Memory B cell (primary cell): ENCODE results near the gene PAPLN.

Source experiments
- ATAC-seq: fragments of 150-1000 bp; cut with Tn5 transposase; 2 replicates; pipeline ENCODE4 v1.10.0; 2021; ENCODE audit warnings: low read depth, mild to moderate bottlenecking, moderate library complexity
- DNase-seq, 2 donors: peaks; one replicate each; pipeline ENCODE4 v3.0.0; 2022; ENCODE audit warnings: low spot score in 2 of 2
- H3K27ac Mint-ChIP-seq: one replicate; pipeline ENCODE4 v1.8.0; 2022; ENCODE audit warnings: mild to moderate bottlenecking, moderate library complexity, mixed read lengths
- H3K27me3 Mint-ChIP-seq: one replicate; pipeline ENCODE4 v1.8.0; 2022; ENCODE audit warnings: mixed read lengths
- H3K36me3 Mint-ChIP-seq: one replicate; pipeline ENCODE4 v1.8.0; 2022; ENCODE audit warnings: mild to moderate bottlenecking, mixed read lengths
- H3K4me1 Mint-ChIP-seq: one replicate; pipeline ENCODE4 v1.8.0; 2022; ENCODE audit warnings: mixed read lengths
- H3K4me3 Mint-ChIP-seq: one replicate; pipeline ENCODE4 v1.8.0; 2022; ENCODE audit warnings: mild to moderate bottlenecking, moderate library complexity, mixed read lengths
- H3K9me3 Mint-ChIP-seq: one replicate; pipeline ENCODE4 v1.8.0; 2022; ENCODE audit warnings: mixed read lengths

Gene PAPLN

GRCh38 chr14:73246387-73247150 is 9.3 kb downstream of the PAPLN start:
- DNase-seq, result no peak
- peaks cover 19% of the 10 kb centered on the region for H3K27me3 Mint-ChIP-seq
- H3K4me3 Mint-ChIP-seq, result peak overlapping the region; percentile 85
- no peak for ATAC-seq
- peaks cover 51% of the 10 kb centered on the region for H3K4me1 Mint-ChIP-seq
- H3K36me3 Mint-ChIP-seq, result no peaks in the 10 kb centered on the region
- peak overlapping the region; percentile 81 for H3K27ac Mint-ChIP-seq
- no peaks in the 10 kb centered on the region for H3K9me3 Mint-ChIP-seq

- Mint-ChIP-seq H3K4me1 (peaks cover 37% of the 10 kb centered on the region), H3K4me3 (peak overlapping the region; percentile 85), H3K9me3 (no peaks in the 10 kb centered on the region), H3K27ac (peak overlapping the region; percentile 81), H3K36me3 (no peaks in the 10 kb centered on the region), H3K27me3 (peaks cover 10% of the 10 kb centered on the region)
- peak; percentile 25 for ATAC-seq
- DNase-seq, result no peak
These were observed 11.0 kb downstream of the PAPLN start for GRCh38 chr14:73248108-73248868.

- H3K27ac Mint-ChIP-seq, result no peak overlapping the region
- no peaks in the 10 kb centered on the region for H3K9me3 Mint-ChIP-seq
- H3K4me3 Mint-ChIP-seq, result no peak overlapping the region
- H3K27me3 Mint-ChIP-seq, result peaks cover 10% of the 10 kb centered on the region
- DNase-seq (no peak), ATAC-seq (no peak)
- peaks cover 34% of the 10 kb centered on the region for H3K4me1 Mint-ChIP-seq
- H3K36me3 Mint-ChIP-seq, result no peaks in the 10 kb centered on the region
These were observed 11.8 kb downstream of the PAPLN start for GRCh38 chr14:73249108-73249507.

GRCh38 chr14:73249564-73250316 is 12.4 kb downstream of the PAPLN start:
- no peaks in the 10 kb centered on the region for H3K9me3 Mint-ChIP-seq
- no peak overlapping the region for H3K4me3 Mint-ChIP-seq
- H3K36me3 Mint-ChIP-seq, result no peaks in the 10 kb centered on the region
- no peak overlapping the region for H3K27ac Mint-ChIP-seq
- peaks cover 30% of the 10 kb centered on the region for H3K4me1 Mint-ChIP-seq
- ATAC-seq (no peak), DNase-seq (no peak)
- peaks cover 10% of the 10 kb centered on the region for H3K27me3 Mint-ChIP-seq

- Mint-ChIP-seq H3K4me3 (no peak overlapping the region), H3K9me3 (no peaks in the 10 kb centered on the region), H3K4me1 (peaks cover 27% of the 10 kb centered on the region), H3K36me3 (no peaks in the 10 kb centered on the region), H3K27me3 (peaks cover 10% of the 10 kb centered on the region), H3K27ac (no peak overlapping the region)
- DNase-seq (no peak), ATAC-seq (no peak)
These were observed 13.0 kb downstream of the PAPLN start for GRCh38 chr14:73250317-73250713.

- Mint-ChIP-seq H3K27me3 (peaks cover 10% of the 10 kb centered on the region), H3K9me3 (no peaks in the 10 kb centered on the region), H3K4me1 (peaks cover 27% of the 10 kb centered on the region), H3K36me3 (no peaks in the 10 kb centered on the region), H3K27ac (no peak overlapping the region), H3K4me3 (no peak overlapping the region)
- ATAC-seq (no peak), DNase-seq (no peak)
These were observed 13.6 kb downstream of the PAPLN start for GRCh38 chr14:73250781-73251500.

GRCh38 chr14:73251516-73252215 is 14.4 kb downstream of the PAPLN start:
- Mint-ChIP-seq H3K4me3 (no peak overlapping the region), H3K27me3 (peaks cover 10% of the 10 kb centered on the region), H3K27ac (no peak overlapping the region), H3K4me1 (peaks cover 23% of the 10 kb centered on the region), H3K36me3 (no peaks in the 10 kb centered on the region), H3K9me3 (no peaks in the 10 kb centered on the region)
- ATAC-seq, result no peak
- DNase-seq, result no peak

- DNase-seq, result no peak
- peaks cover 5% of the 10 kb centered on the region for H3K27me3 Mint-ChIP-seq
- H3K4me3 Mint-ChIP-seq, result no peak overlapping the region
- ATAC-seq, result no peak
- H3K9me3 Mint-ChIP-seq, result no peaks in the 10 kb centered on the region
- no peaks in the 10 kb centered on the region for H3K36me3 Mint-ChIP-seq
- H3K27ac Mint-ChIP-seq, result no peak overlapping the region
- peaks cover 13% of the 10 kb centered on the region for H3K4me1 Mint-ChIP-seq
These were observed 15.4 kb downstream of the PAPLN start for GRCh38 chr14:73252491-73253322.

- no peak for DNase-seq
- Mint-ChIP-seq H3K36me3 (no peaks in the 10 kb centered on the region), H3K9me3 (no peaks in the 10 kb centered on the region), H3K4me3 (no peak overlapping the region), H3K27me3 (no peaks in the 10 kb centered on the region), H3K27ac (no peak overlapping the region), H3K4me1 (peaks cover 7% of the 10 kb centered on the region)
- no peak for ATAC-seq
These were observed 16.0 kb downstream of the PAPLN start for GRCh38 chr14:73253323-73253610.

- Mint-ChIP-seq H3K27ac (no peak overlapping the region), H3K4me3 (no peak overlapping the region), H3K9me3 (no peaks in the 10 kb centered on the region), H3K27me3 (no peaks in the 10 kb centered on the region), H3K36me3 (no peaks in the 10 kb centered on the region), H3K4me1 (peaks cover 3% of the 10 kb centered on the region)
- no peak for DNase-seq
- no peak for ATAC-seq
These were observed 16.4 kb downstream of the PAPLN start for GRCh38 chr14:73253721-73254120.

- Mint-ChIP-seq H3K27me3 (no peaks in the 10 kb centered on the region), H3K36me3 (no peaks in the 10 kb centered on the region), H3K9me3 (no peaks in the 10 kb centered on the region), H3K4me1 (no peaks in the 10 kb centered on the region), H3K4me3 (no peak overlapping the region), H3K27ac (no peak overlapping the region)
- DNase-seq, result no peak
- no peak for ATAC-seq
These were observed 17.1 kb downstream of the PAPLN start for GRCh38 chr14:73254247-73255004.

GRCh38 chr14:73255005-73255400 is 17.7 kb downstream of the PAPLN start:
- no peaks in the 10 kb centered on the region for H3K27me3 Mint-ChIP-seq
- H3K4me3 Mint-ChIP-seq, result no peak overlapping the region
- H3K4me1 Mint-ChIP-seq, result no peaks in the 10 kb centered on the region
- no peaks in the 10 kb centered on the region for H3K36me3 Mint-ChIP-seq
- DNase-seq (no peak), ATAC-seq (no peak)
- no peaks in the 10 kb centered on the region for H3K9me3 Mint-ChIP-seq
- H3K27ac Mint-ChIP-seq, result no peak overlapping the region
